ENCODE measurements around the gene PLAC1. TPM values are rescaled to one million over a fixed set of nuclear protein-coding genes. Genes with fewer than 3 reads are reported as not detected.
A peak's percentile ranks its signal among the peaks of the same experiment; 100 is the strongest.

PLAC1 gene
- total and polyA plus RNA-seq, 11 donors: 0.62 TPM; not detected in 10

GRCh38 chrX:134558133-134558532 is 100.1 kb downstream of the PLAC1 start:
- no peaks in the 10 kb centered on the region for H3K36me3 ChIP-seq

DNA sequence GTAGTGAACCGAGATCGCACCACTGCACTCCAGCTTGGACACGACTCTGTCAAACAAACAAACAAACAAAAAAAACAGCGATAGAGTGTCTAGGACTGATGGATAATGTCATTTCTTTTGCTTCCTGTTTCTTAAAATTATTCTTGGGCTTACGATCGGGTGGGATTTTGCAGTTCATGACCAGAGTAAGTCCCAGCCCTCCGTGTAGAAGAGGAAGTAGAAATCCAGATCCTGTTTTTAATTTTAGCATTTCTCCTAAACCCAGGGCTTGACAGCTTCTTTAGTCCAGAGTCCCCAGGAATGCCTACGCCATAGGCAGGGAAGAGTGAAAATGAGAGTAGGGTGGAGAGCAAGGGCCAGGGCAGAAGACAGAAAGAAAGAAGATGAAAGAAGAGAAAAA is 104.0 kb downstream of the PLAC1 start:
- no peaks in the 10 kb centered on the region for H3K36me3 ChIP-seq
- no peak for TF ChIP-seq POLR2A (IDR thresholded peaks at IDR 0.05)
- TF ChIP-seq, protein P1, sequence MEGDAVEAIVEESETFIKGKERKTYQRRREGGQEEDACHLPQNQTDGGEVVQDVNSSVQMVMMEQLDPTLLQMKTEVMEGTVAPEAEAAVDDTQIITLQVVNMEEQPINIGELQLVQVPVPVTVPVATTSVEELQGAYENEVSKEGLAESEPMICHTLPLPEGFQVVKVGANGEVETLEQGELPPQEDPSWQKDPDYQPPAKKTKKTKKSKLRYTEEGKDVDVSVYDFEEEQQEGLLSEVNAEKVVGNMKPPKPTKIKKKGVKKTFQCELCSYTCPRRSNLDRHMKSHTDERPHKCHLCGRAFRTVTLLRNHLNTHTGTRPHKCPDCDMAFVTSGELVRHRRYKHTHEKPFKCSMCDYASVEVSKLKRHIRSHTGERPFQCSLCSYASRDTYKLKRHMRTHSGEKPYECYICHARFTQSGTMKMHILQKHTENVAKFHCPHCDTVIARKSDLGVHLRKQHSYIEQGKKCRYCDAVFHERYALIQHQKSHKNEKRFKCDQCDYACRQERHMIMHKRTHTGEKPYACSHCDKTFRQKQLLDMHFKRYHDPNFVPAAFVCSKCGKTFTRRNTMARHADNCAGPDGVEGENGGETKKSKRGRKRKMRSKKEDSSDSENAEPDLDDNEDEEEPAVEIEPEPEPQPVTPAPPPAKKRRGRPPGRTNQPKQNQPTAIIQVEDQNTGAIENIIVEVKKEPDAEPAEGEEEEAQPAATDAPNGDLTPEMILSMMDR (IDR thresholded peaks at IDR 0.05): no peak
- H3K27me3 ChIP-seq: peaks cover 0 to 19% (median 0%) of the 10 kb centered on the region in 9 donors
- peaks cover 0 to 7% (median 0%) of the 10 kb centered on the region in 12 donors for H3K4me1 ChIP-seq
- no peaks in the 10 kb centered on the region for H3K9me3 ChIP-seq
- H3K4me3 ChIP-seq: peak overlapping the region in 2 of 12 donors; percentile 8 to 10
- ATAC-seq (no peak), DNase-seq (no peak)
- intact Hi-C loops (cut with DNase I): no loop called here
- WGBS, 4 donors: 47 to 67% (median 55%) methylated on average over 8 of the region's 8 CpGs
- no peak overlapping the region for H3K27ac ChIP-seq

More at GRCh38 chrX:134558133-134558532, 100.1 kb downstream of the PLAC1 start:
- ATAC-seq (no peak), DNase-seq (no peak)
- WGBS, 4 donors: 76 to 91% (median 87%) methylated on average over 4 of the region's 4 CpGs
- intact Hi-C loops (cut with DNase I): no loop called here
- TF ChIP-seq, protein P1 (IDR thresholded peaks at IDR 0.05): no peak
- no peak for TF ChIP-seq POLR2A (IDR thresholded peaks at IDR 0.05)
- Histone ChIP-seq H3K4me1 (no peaks in the 10 kb centered on the region), H3K9me3 (no peaks in the 10 kb centered on the region), H3K27me3 (peaks cover 0 to 5% (median 0%) of the 10 kb centered on the region in 9 donors), H3K4me3 (no peak overlapping the region), H3K27ac (no peak overlapping the region)

DNA sequence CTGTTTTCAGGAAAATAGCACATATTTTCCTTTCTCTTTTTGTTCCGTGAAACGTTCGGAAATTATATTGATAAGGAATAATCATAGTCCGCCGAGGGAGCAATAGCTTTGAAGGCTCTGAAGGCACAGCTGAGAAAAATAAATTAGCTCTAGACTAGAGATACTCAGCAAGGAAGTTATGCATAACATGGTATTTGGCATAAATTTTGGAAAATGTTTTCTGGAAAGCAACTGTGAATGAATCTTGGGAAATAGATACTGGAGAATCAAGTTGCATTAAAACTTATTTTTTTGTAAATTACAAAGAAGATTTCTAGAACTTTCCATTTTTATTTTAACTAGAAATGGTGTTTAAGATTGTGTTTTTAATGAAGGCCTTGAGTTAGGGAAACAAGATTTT is 105.9 kb downstream of the PLAC1 start:
- 70 to 74% (median 70%) methylated on average over 5 of the region's 5 CpGs for WGBS, 4 donors
- Histone ChIP-seq H3K4me3 (no peak overlapping the region), H3K4me1 (peaks cover 0 to 13% (median 0%) of the 10 kb centered on the region in 12 donors), H3K36me3 (no peaks in the 10 kb centered on the region), H3K27ac (no peak overlapping the region), H3K27me3 (peaks cover 0 to 20% (median 0%) of the 10 kb centered on the region in 9 donors), H3K9me3 (no peaks in the 10 kb centered on the region)
- TF ChIP-seq, protein P1 (IDR thresholded peaks at IDR 0.05): no peak
- no peak for TF ChIP-seq POLR2A (IDR thresholded peaks at IDR 0.05)
- DNase-seq: no peak
- ATAC-seq: no peak
- intact Hi-C loops (cut with DNase I): no loop called here

DNA sequence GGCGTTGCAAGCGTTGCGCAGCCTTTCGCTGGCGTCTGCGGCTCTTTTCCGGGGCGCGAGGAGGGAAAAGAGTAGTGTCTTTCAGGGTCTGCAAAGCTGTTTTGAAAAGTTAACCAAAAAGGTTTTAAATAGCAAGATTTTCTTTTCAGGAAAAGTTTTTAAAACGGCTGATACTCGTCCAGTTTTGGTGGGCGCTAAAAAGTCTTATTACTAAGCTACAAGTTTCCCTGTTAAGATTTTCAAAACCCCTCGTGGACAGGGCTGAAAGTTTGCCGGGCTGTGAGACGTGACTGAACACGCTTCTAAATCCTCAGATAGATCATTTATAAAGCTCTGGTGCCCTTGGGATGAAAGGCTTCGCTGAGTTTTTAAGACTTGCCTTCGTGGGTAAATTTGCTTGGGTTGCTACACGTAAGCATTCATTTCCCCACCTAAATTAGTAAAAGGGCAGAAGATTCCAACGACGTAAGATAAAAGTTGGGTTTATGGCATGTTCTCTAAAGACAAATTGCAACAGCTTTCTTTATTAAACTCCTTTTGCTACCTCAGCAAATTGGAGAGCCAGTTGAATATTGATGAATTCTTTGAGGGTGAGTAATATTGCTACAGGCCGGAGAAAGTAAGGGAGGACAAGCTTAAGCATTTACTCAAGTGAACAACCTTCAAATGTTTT is 106.8 kb downstream of the PLAC1 start:
- TF ChIP-seq, protein P1 (IDR thresholded peaks at IDR 0.05): no peak
- TF ChIP-seq POLR2A (IDR thresholded peaks at IDR 0.05): no peak
- WGBS, 4 donors: 51 to 67% (median 65%) methylated on average over 22 of the region's 22 CpGs
- H3K27me3 ChIP-seq: peaks cover 0 to 26% (median 0%) of the 10 kb centered on the region in 9 donors
- H3K4me1 ChIP-seq: peaks cover 0 to 13% (median 0%) of the 10 kb centered on the region in 12 donors
- no peaks in the 10 kb centered on the region for H3K9me3 ChIP-seq
- peak overlapping the region in 4 of 12 donors; percentile 34 to 90 (median 88) for H3K27ac ChIP-seq
- H3K36me3 ChIP-seq: no peaks in the 10 kb centered on the region
- DNase-seq: no peak
- no peak for ATAC-seq
- peak overlapping the region in 9 of 12 donors; percentile 2 to 85 (median 65) for H3K4me3 ChIP-seq
- intact Hi-C loops (cut with DNase I): no loop called here
